Hepatocyte (in vitro differentiated cells): ENCODE data around the gene SC5D. TPM values are rescaled to one million over a fixed set of nuclear protein-coding genes. Genes with fewer than 3 reads are reported as not detected.
A peak's percentile ranks its signal among the peaks of the same experiment; 100 is the strongest.

Experiments
- DNase-seq: peaks from one replicate; pipeline ENCODE4 v3.0.0-alpha.2; 2016; ENCODE audit warnings: low spot score
- H2AFZ ChIP-seq: fragments of 200-600 bp; sonication (generic); 2 replicates; pipeline ENCODE4 v1.6.0; 2016; ENCODE audit warnings: antibody characterized with exemption, mild to moderate bottlenecking
- H3K27ac ChIP-seq: fragments of 200-600 bp; sonication (generic); 2 replicates; pipeline ENCODE4 v1.5.1; 2016; ENCODE audit warnings: mild to moderate bottlenecking
- H3K27me3 ChIP-seq: fragments of 200-600 bp; sonication (generic); 2 replicates; pipeline ENCODE4 v1.6.1; 2016
- H3K36me3 ChIP-seq: fragments of 200-600 bp; sonication (generic); replicated peaks from 2 replicates; pipeline ENCODE4 v1.5.1; 2016; ENCODE audit warnings: low read depth; ENCODE audit not compliant: insufficient read depth
- H3K4me1 ChIP-seq: fragments of 200-600 bp; sonication (generic); 2 replicates; pipeline ENCODE4 v1.5.1; 2016; ENCODE audit warnings: mild to moderate bottlenecking, moderate library complexity; ENCODE audit not compliant: insufficient read depth
- H3K4me2 ChIP-seq: fragments of 200-600 bp; sonication (generic); 2 replicates; pipeline ENCODE4 v1.6.0; 2016
- H3K4me3 ChIP-seq: fragments of 200-600 bp; sonication (generic); 2 replicates; pipeline ENCODE4 v1.5.1; 2016; ENCODE audit warnings: mild to moderate bottlenecking
- H3K79me2 ChIP-seq: fragments of 200-600 bp; sonication (generic); 2 replicates; pipeline ENCODE4 v1.6.0; 2017; ENCODE audit warnings: mild to moderate bottlenecking
- H3K9me2 ChIP-seq: fragments of 200-600 bp; sonication (generic); replicated peaks from 2 replicates; pipeline ENCODE4 v1.6.0; 2017; ENCODE audit warnings: mild to moderate bottlenecking; ENCODE audit not compliant: insufficient read depth
- H3K9me3 ChIP-seq: fragments of 200-600 bp; sonication (generic); 2 replicates; pipeline ENCODE4 v1.5.1; 2016; ENCODE audit warnings: low read depth, mild to moderate bottlenecking
- H4K20me1 ChIP-seq: fragments of 200-600 bp; sonication (generic); 2 replicates; pipeline ENCODE4 v1.6.0; 2016; ENCODE audit warnings: mild to moderate bottlenecking; ENCODE audit not compliant: insufficient read depth, poor library complexity, severe bottlenecking
- EZH2 ChIP-seq: fragments of 200-600 bp; sonication (generic); IDR thresholded peaks from 2 replicates; pipeline ENCODE4 v1.6.1; 2016; ENCODE audit warnings: antibody characterized with exemption, mild to moderate bottlenecking, borderline replicate concordance
- EZH2phosphoT487 ChIP-seq: fragments of 200-600 bp; sonication (generic); IDR thresholded peaks from one replicate; pipeline ENCODE4 v1.6.1; 2018; ENCODE audit warnings: antibody characterized with exemption, mild to moderate bottlenecking, low read depth, moderate library complexity; ENCODE audit not compliant: unreplicated experiment, severe bottlenecking
- WGBS: methylation state at CpG from one replicate; pipeline ENCODE4 v1.1.6; 2016; ENCODE audit warnings: low lambda C conversion rate; ENCODE audit errors: missing lambda C conversion rate; 5-methylcytosine and 5-hydroxymethylcytosine counted together
- polyA plus RNA-seq: library from polyadenylated mRNA; unstranded; fragments of >200 nt; fragmentation: Nextera tagmentation; extraction: Ambion mirVana; gene quantifications from 2 replicates; pipeline ENCODE4 v1.2.1, GENCODE V29; 2016
- total RNA-seq: library from RNA; depleted of rRNA; stranded (reverse); fragments of >200 nt; gene quantifications from 2 replicates; pipeline ENCODE4 v1.2.3, GENCODE V29; 2014
- TF ChIP-seq, protein P1 (sequence below): fragments of 200-600 bp; sonication (generic); IDR thresholded peaks from 2 replicates; pipeline ENCODE4 v1.5.1; 2016; ENCODE audit warnings: antibody characterized with exemption, mild to moderate bottlenecking; ENCODE audit not compliant: poor library complexity

Gene SC5D
- total and polyA plus RNA-seq, 2 experiments from 2014 or later = 124 to 164 TPM

- no peaks in the 10 kb centered on the region for H3K9me3 ChIP-seq
- WGBS = 61% methylated on average over 1 of the region's 1 CpG
- H2AFZ ChIP-seq = no peak overlapping the region
- H3K4me2 ChIP-seq = no peak overlapping the region
- no peaks in the 10 kb centered on the region for H3K79me2 ChIP-seq
- peaks cover 3% of the 10 kb centered on the region for H3K27me3 ChIP-seq
- no peaks in the 10 kb centered on the region for H4K20me1 ChIP-seq
- no peaks in the 10 kb centered on the region for H3K9me2 ChIP-seq
- no peak for TF ChIP-seq EZH2phosphoT487
- TF ChIP-seq, protein P1, sequence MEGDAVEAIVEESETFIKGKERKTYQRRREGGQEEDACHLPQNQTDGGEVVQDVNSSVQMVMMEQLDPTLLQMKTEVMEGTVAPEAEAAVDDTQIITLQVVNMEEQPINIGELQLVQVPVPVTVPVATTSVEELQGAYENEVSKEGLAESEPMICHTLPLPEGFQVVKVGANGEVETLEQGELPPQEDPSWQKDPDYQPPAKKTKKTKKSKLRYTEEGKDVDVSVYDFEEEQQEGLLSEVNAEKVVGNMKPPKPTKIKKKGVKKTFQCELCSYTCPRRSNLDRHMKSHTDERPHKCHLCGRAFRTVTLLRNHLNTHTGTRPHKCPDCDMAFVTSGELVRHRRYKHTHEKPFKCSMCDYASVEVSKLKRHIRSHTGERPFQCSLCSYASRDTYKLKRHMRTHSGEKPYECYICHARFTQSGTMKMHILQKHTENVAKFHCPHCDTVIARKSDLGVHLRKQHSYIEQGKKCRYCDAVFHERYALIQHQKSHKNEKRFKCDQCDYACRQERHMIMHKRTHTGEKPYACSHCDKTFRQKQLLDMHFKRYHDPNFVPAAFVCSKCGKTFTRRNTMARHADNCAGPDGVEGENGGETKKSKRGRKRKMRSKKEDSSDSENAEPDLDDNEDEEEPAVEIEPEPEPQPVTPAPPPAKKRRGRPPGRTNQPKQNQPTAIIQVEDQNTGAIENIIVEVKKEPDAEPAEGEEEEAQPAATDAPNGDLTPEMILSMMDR = no peak
- no peak for TF ChIP-seq EZH2
- no peak for DNase-seq
- peaks cover 11% of the 10 kb centered on the region for H3K4me1 ChIP-seq
- no peak overlapping the region for H3K27ac ChIP-seq
- no peaks in the 10 kb centered on the region for H3K36me3 ChIP-seq
- no peak overlapping the region for H3K4me3 ChIP-seq
Measured at GRCh38 chr11:121349790-121350189, 57.2 kb downstream of the SC5D start.

DNA sequence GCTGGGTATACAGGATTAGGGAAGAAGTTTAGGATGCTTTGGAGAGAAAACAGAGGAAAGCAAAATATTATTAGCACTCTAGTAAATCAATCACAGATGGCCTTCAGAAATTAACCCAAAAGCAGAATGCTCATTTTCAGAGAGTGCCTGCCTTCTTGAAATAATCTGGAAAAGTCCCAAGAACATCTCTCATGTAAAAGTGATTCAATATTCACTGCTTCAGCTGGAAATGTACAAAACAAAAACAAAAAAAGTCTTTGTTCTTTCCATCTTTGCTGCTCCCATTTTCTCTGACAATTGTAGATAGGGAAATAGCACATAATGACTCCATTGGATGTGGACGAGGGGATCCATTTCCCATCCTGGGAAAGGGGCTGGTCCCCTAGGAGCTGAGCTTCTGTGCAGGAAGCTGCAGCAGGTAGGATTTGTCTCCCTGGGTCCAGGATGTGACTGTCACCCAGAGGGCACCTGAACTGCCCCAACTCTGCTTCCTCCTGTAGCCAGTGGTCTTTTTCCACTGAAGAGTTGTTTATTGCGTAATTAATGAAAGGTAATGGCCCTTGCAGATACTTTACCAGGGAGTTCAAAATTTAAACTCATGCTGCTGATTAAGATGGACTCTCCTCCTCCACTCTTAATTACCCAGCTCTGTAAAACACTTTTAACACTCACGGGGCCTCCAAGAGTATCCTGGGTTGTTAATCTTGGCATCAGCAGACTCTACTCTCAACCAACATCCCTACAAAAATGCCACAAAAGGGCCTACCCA is 57.9 kb downstream of the SC5D start:
- Histone ChIP-seq H3K27ac (peak overlapping the region; percentile 44), H3K4me3 (no peak overlapping the region), H2AFZ (no peak overlapping the region), H3K4me1 (peaks cover 11% of the 10 kb centered on the region), H3K4me2 (no peak overlapping the region), H3K79me2 (no peaks in the 10 kb centered on the region), H3K27me3 (peaks cover 3% of the 10 kb centered on the region), H3K9me3 (no peaks in the 10 kb centered on the region), H3K36me3 (no peaks in the 10 kb centered on the region), H3K9me2 (no peaks in the 10 kb centered on the region), H4K20me1 (no peaks in the 10 kb centered on the region)
- TF ChIP-seq, protein P1 = no peak
- TF ChIP-seq EZH2 = no peak
- no peak for TF ChIP-seq EZH2phosphoT487
- DNase-seq = no peak
- WGBS = 65% methylated on average over 3 of the region's 3 CpGs

- no peaks in the 10 kb centered on the region for H3K9me3 ChIP-seq
- WGBS = 72% methylated on average over 7 of the region's 7 CpGs
- H3K27me3 ChIP-seq = peaks cover 1% of the 10 kb centered on the region
- H3K4me3 ChIP-seq = no peak overlapping the region
- no peaks in the 10 kb centered on the region for H3K9me2 ChIP-seq
- H3K4me2 ChIP-seq = no peak overlapping the region
- H3K79me2 ChIP-seq = no peaks in the 10 kb centered on the region
- no peaks in the 10 kb centered on the region for H4K20me1 ChIP-seq
- peak overlapping the region; percentile 44 for H3K27ac ChIP-seq
- no peak for DNase-seq
- H3K4me1 ChIP-seq = peaks cover 11% of the 10 kb centered on the region
- no peak overlapping the region for H2AFZ ChIP-seq
- H3K36me3 ChIP-seq = no peaks in the 10 kb centered on the region
- TF ChIP-seq, protein P1 = no peak
Measured at GRCh38 chr11:121351083-121351630, 58.6 kb downstream of the SC5D start.
